ENCODE data around the gene CREBRF. TPM values are rescaled to one million over a fixed set of nuclear protein-coding genes. Genes with fewer than 3 reads are reported as not detected.

The CREBRF gene
- total RNA-seq, 1 donor from 2014 or later: 8.7 TPM

Other genes starting within 250 kb of the CREBRF start
- gene ERGIC1, start 222.1 kb upstream of the CREBRF start, total RNA-seq: 53.1 and 54.8 TPM in 2 replicates
- gene RPL26L1, start 96.9 kb upstream of the CREBRF start, total RNA-seq: 59.1 and 64.3 TPM in 2 replicates
- gene ATP6V0E1, start 72.6 kb upstream of the CREBRF start, total RNA-seq: 147 and 148 TPM in 2 replicates
- gene BNIP1, start 88.2 kb downstream of the CREBRF start, total RNA-seq: 22.6 and 23.2 TPM in 2 replicates
- not detected in 2 replicates for gene NKX2-5, start 178.9 kb downstream of the CREBRF start, total RNA-seq